Endothelial cell (in vitro differentiated cells): ENCODE results near the gene CCL8. TPM values are rescaled to one million over a fixed set of nuclear protein-coding genes. Genes with fewer than 3 reads are reported as not detected.

Experiments
- DNase-seq: peaks from one replicate; pipeline ENCODE4 v3.0.0; 2021; ENCODE audit warnings: low spot score
- H3K27ac Mint-ChIP-seq: one replicate; pipeline ENCODE4 v1.8.0; 2021; ENCODE audit warnings: mixed read lengths, inconsistent platforms; ENCODE audit not compliant: unreplicated experiment
- H3K27me3 Mint-ChIP-seq: one replicate; pipeline ENCODE4 v1.8.0; 2021; ENCODE audit warnings: mild to moderate bottlenecking, moderate library complexity, mixed read lengths, inconsistent platforms; ENCODE audit not compliant: unreplicated experiment
- H3K36me3 Mint-ChIP-seq: one replicate; pipeline ENCODE4 v1.8.0; 2021; ENCODE audit warnings: mild to moderate bottlenecking, low read depth, mixed read lengths, inconsistent platforms; ENCODE audit not compliant: unreplicated experiment
- H3K4me1 Mint-ChIP-seq: one replicate; pipeline ENCODE4 v1.8.0; 2021; ENCODE audit warnings: mild to moderate bottlenecking, mixed read lengths, inconsistent platforms; ENCODE audit not compliant: unreplicated experiment
- H3K4me3 Mint-ChIP-seq: one replicate; pipeline ENCODE4 v1.8.0; 2021; ENCODE audit warnings: mild to moderate bottlenecking, mixed read lengths, inconsistent platforms; ENCODE audit not compliant: unreplicated experiment
- H3K9me3 Mint-ChIP-seq: one replicate; pipeline ENCODE4 v1.8.0; 2021; ENCODE audit warnings: mixed read lengths, inconsistent platforms; ENCODE audit not compliant: unreplicated experiment
- CTCF ChIP-seq: fragments of 200-600 bp; sonication (generic); IDR thresholded peaks from one replicate; pipeline ENCODE4 v1.5.0; 2021; ENCODE audit warnings: antibody characterized with exemption; ENCODE audit not compliant: unreplicated experiment
- total RNA-seq: library from RNA; stranded (reverse); fragmentation: NEBNext Ultra II Directional; extraction: Animal tissue kit (Norgen Biotek cat#: 25700); gene quantifications from one replicate; pipeline ENCODE4 v1.2.1, GENCODE V29; 2021; ENCODE audit not compliant: unreplicated experiment

Gene CCL8
- total RNA-seq, 1 donor from 2014 or later = not detected

GRCh38 chr17:34368946-34369500 is 49.8 kb downstream of the CCL8 start:
- Mint-ChIP-seq H3K36me3 (no peaks in the 10 kb centered on the region), H3K27me3 (no peaks in the 10 kb centered on the region), H3K4me1 (peaks cover 10% of the 10 kb centered on the region), H3K9me3 (no peaks in the 10 kb centered on the region), H3K27ac (no peak overlapping the region), H3K4me3 (no peak overlapping the region)
- TF ChIP-seq CTCF = no peak
- no peak for DNase-seq

- no peak for DNase-seq
- Mint-ChIP-seq H3K27me3 (no peaks in the 10 kb centered on the region), H3K4me1 (peaks cover 10% of the 10 kb centered on the region), H3K36me3 (no peaks in the 10 kb centered on the region), H3K4me3 (no peak overlapping the region), H3K27ac (no peak overlapping the region), H3K9me3 (no peaks in the 10 kb centered on the region)
- no peak for TF ChIP-seq CTCF
Measured at GRCh38 chr17:34369571-34369970, 50.3 kb downstream of the CCL8 start.

- Mint-ChIP-seq H3K27ac (no peak overlapping the region), H3K4me1 (peaks cover 7% of the 10 kb centered on the region), H3K9me3 (no peaks in the 10 kb centered on the region), H3K4me3 (no peak overlapping the region), H3K27me3 (no peaks in the 10 kb centered on the region), H3K36me3 (no peaks in the 10 kb centered on the region)
- no peak for DNase-seq
- no peak for TF ChIP-seq CTCF
Measured at GRCh38 chr17:34370376-34370996, 51.3 kb downstream of the CCL8 start.

GRCh38 chr17:34370997-34371395 is 51.8 kb downstream of the CCL8 start:
- Mint-ChIP-seq H3K36me3 (no peaks in the 10 kb centered on the region), H3K4me3 (no peak overlapping the region), H3K27me3 (no peaks in the 10 kb centered on the region), H3K9me3 (no peaks in the 10 kb centered on the region), H3K4me1 (peaks cover 4% of the 10 kb centered on the region), H3K27ac (no peak overlapping the region)
- no peak for DNase-seq
- no peak for TF ChIP-seq CTCF

Other genes with a start within 250 kb of the CCL8 start
- 1.4 TPM for gene CCL2, start 64.2 kb upstream of the CCL8 start, total RNA-seq
- gene CCL7, start 49.2 kb upstream of the CCL8 start, total RNA-seq = not detected
- gene CCL11, start 33.7 kb upstream of the CCL8 start, total RNA-seq = not detected
- gene CCL13, start 37.0 kb downstream of the CCL8 start, total RNA-seq = not detected
- not detected for gene CCL1, start 43.8 kb downstream of the CCL8 start, total RNA-seq